Immature natural killer cell (primary cell): Measurements from ENCODE around the gene URM1. TPM values are rescaled to one million over a fixed set of nuclear protein-coding genes. Genes with fewer than 3 reads are reported as not detected.

Experiments
- DNase-seq, 3 donors: peaks; one replicate each; pipeline ENCODE4 v3.0.0; 2022; ENCODE audit warnings: mixed read lengths in 1 of 3
- H3K27ac Mint-ChIP-seq, 6 donors: one replicate each; pipeline ENCODE4 v1.8.0; 2020; ENCODE audit warnings: mixed read lengths in 6 of 6, mild to moderate bottlenecking in 5 of 6, inconsistent platforms in 4 of 6, moderate library complexity in 3 of 6
- H3K27me3 Mint-ChIP-seq, 3 donors: one replicate each; pipeline ENCODE4 v1.8.0; 2020 to 2021; ENCODE audit warnings: low read depth in 3 of 3, mild to moderate bottlenecking in 3 of 3, mixed read lengths in 3 of 3, moderate library complexity in 3 of 3, inconsistent platforms in 1 of 3
- H3K36me3 Mint-ChIP-seq, 3 donors: one replicate each; pipeline ENCODE4 v1.8.0; 2020; ENCODE audit warnings: mixed read lengths in 3 of 3, inconsistent platforms in 2 of 3, mild to moderate bottlenecking in 2 of 3
- H3K4me1 Mint-ChIP-seq, 2 donors: one replicate each; pipeline ENCODE4 v1.8.0; 2020; ENCODE audit warnings: inconsistent platforms in 2 of 2, mild to moderate bottlenecking in 2 of 2, mixed read lengths in 2 of 2, moderate library complexity in 1 of 2
- H3K4me3 Mint-ChIP-seq, 5 donors: one replicate each; pipeline ENCODE4 v1.8.0; 2020; ENCODE audit warnings: mild to moderate bottlenecking in 5 of 5, mixed read lengths in 5 of 5, inconsistent platforms in 3 of 5, moderate library complexity in 3 of 5
- H3K9me3 Mint-ChIP-seq, 6 donors: one replicate each; pipeline ENCODE4 v1.8.0; 2020; ENCODE audit warnings: mild to moderate bottlenecking in 6 of 6, mixed read lengths in 6 of 6, inconsistent platforms in 4 of 6, moderate library complexity in 3 of 6
- polyA plus RNA-seq, 3 donors: library from polyadenylated mRNA; unstranded; fragments of 300-500 nt; fragmentation: Illumina TruSeq; gene quantifications; one replicate each; pipeline ENCODE4 v1.2.3, GENCODE V29; 2021

The URM1 gene
- polyA plus RNA-seq, 3 donors from 2014 or later = 52.6 to 70.1 (median 61.5) TPM

- H3K4me3 Mint-ChIP-seq = no peak overlapping the region
- H3K36me3 Mint-ChIP-seq = peaks cover 3 to 15% (median 6%) of the 10 kb centered on the region in 3 donors
- no peaks in the 10 kb centered on the region for H3K4me1 Mint-ChIP-seq
- peaks cover 2 to 4% (median 2%) of the 10 kb centered on the region in 3 donors for H3K27me3 Mint-ChIP-seq
- no peak for DNase-seq
- H3K27ac Mint-ChIP-seq = no peak overlapping the region
- peaks cover 0 to 2% (median 0%) of the 10 kb centered on the region in 6 donors for H3K9me3 Mint-ChIP-seq
These were observed 23.4 kb downstream of the URM1 start for GRCh38 chr9:128394379-128395168.

GRCh38 chr9:128396970-128397613 lies 25.9 kb downstream of the URM1 start:
- Mint-ChIP-seq H3K27me3 (peaks cover 0 to 3% (median 2%) of the 10 kb centered on the region in 3 donors), H3K27ac (no peak overlapping the region), H3K9me3 (peaks cover 0 to 2% (median 0%) of the 10 kb centered on the region in 6 donors), H3K4me3 (no peak overlapping the region), H3K36me3 (peaks cover 3 to 6% (median 6%) of the 10 kb centered on the region in 3 donors), H3K4me1 (no peaks in the 10 kb centered on the region)
- DNase-seq = no peak

- Mint-ChIP-seq H3K27me3 (peaks cover 0 to 5% (median 3%) of the 10 kb centered on the region in 3 donors), H3K4me1 (no peaks in the 10 kb centered on the region), H3K27ac (no peak overlapping the region), H3K4me3 (no peak overlapping the region), H3K9me3 (peaks cover 0 to 2% (median 0%) of the 10 kb centered on the region in 6 donors), H3K36me3 (peaks cover 3 to 6% (median 6%) of the 10 kb centered on the region in 3 donors)
- no peak for DNase-seq
These were observed 26.7 kb downstream of the URM1 start for GRCh38 chr9:128397831-128398230.

DNA sequence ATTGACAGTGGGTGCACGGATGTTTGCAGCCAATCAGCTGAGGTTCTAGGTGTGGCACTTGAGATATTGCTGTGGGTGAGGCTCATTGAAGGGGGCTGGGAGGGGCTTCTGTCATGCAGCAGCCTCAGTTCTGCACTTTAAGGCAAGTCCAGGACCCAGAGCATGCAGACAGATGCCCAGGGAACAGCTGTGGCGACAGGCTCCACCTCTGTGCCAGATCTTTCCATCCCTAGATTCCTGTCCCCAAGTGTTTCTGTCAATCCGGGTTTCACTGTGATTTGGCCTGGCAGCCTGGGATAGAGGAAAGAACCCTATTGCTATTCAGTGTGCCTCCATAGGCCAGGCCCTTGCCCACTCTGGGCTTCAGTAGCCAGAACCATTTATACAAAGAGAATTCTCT lies 28.7 kb downstream of the URM1 start:
- peaks cover 0 to 2% (median 0%) of the 10 kb centered on the region in 6 donors for H3K9me3 Mint-ChIP-seq
- H3K27ac Mint-ChIP-seq = no peak overlapping the region
- no peak for DNase-seq
- no peaks in the 10 kb centered on the region for H3K36me3 Mint-ChIP-seq
- no peaks in the 10 kb centered on the region for H3K4me1 Mint-ChIP-seq
- H3K4me3 Mint-ChIP-seq = no peak overlapping the region
- peaks cover 1 to 8% (median 2%) of the 10 kb centered on the region in 3 donors for H3K27me3 Mint-ChIP-seq

- Mint-ChIP-seq H3K9me3 (no peaks in the 10 kb centered on the region), H3K36me3 (no peaks in the 10 kb centered on the region), H3K27me3 (peaks cover 5 to 15% (median 7%) of the 10 kb centered on the region in 3 donors), H3K4me3 (no peak overlapping the region), H3K27ac (no peak overlapping the region), H3K4me1 (no peaks in the 10 kb centered on the region)
- DNase-seq = no peak
These were observed 33.4 kb downstream of the URM1 start for GRCh38 chr9:128404560-128404959.

DNA sequence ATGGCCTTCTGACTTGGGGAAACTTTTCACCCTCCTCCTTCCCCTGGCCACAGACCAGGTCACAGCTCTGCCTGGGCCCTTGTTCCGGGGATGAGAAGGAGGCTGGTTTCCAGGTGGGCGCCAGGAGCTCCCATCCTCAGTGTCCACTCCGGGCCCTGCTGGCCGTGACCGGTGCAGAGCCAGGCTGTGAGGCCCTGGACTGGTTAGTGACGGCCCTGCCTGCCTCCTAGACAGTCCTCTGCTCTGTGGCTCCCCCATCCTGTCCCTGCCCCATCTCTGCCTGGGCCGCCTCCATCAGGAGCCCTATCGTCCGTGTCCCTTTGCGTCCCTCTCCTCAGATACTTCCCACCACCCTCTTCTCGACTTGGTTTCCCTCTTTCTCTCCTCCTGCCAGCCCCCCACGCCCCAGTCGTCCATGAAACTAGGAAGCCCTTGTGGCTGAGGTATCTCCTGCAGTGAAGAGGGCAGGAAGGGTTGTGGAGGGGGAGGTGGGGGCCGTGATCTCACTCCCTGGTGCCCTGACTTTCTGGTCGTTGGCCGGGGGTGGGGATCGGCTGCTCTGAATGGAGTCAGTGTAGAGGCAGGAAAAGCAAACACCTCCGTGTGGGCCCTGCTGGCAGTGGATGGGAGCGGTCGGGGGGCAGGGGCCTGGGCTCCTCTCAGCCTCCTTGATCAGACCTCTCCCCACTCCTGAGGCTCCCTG lies 34.1 kb downstream of the URM1 start:
- Mint-ChIP-seq H3K9me3 (no peaks in the 10 kb centered on the region), H3K4me1 (no peaks in the 10 kb centered on the region), H3K27me3 (peaks cover 5 to 15% (median 7%) of the 10 kb centered on the region in 3 donors), H3K36me3 (no peaks in the 10 kb centered on the region), H3K27ac (no peak overlapping the region), H3K4me3 (no peak overlapping the region)
- no peak for DNase-seq

GRCh38 chr9:128405780-128406171 lies 34.6 kb downstream of the URM1 start:
- Mint-ChIP-seq H3K36me3 (no peaks in the 10 kb centered on the region), H3K4me3 (no peak overlapping the region), H3K27ac (no peak overlapping the region), H3K4me1 (no peaks in the 10 kb centered on the region), H3K27me3 (peaks cover 5 to 15% (median 7%) of the 10 kb centered on the region in 3 donors), H3K9me3 (no peaks in the 10 kb centered on the region)
- DNase-seq = no peak

DNA sequence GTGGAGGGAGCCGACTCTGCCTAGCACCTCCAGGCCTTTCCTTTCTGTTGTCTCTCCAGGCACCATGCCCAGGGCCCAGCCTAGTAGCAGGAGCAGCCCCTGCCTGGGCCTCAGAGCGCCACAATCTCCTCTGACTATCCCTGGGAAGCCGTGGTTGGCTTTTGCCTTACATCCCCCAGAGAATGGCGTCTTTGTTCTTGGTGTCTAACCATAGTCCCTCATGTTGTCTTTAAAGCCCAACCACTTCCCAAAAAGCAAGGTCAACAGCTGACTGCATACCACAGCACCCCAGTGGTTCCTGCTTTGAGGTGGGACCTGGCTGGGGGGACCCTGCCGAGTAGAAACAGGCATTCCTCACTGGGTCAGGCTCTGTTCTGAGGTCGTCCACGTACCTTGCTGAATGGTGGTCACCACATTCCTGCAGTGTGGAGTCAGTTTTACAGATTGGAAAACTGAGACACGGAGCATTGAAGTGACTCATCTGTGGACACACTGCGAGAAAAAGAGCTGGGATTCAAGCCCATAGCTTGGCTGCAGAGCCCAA lies 35.7 kb downstream of the URM1 start:
- H3K9me3 Mint-ChIP-seq = no peaks in the 10 kb centered on the region
- H3K36me3 Mint-ChIP-seq = no peaks in the 10 kb centered on the region
- H3K4me3 Mint-ChIP-seq = no peak overlapping the region
- no peaks in the 10 kb centered on the region for H3K4me1 Mint-ChIP-seq
- no peak overlapping the region for H3K27ac Mint-ChIP-seq
- H3K27me3 Mint-ChIP-seq = peaks cover 5 to 15% (median 7%) of the 10 kb centered on the region in 3 donors
- DNase-seq = no peak

- H3K4me3 Mint-ChIP-seq = no peak overlapping the region
- H3K27me3 Mint-ChIP-seq = peaks cover 6 to 9% (median 7%) of the 10 kb centered on the region in 3 donors
- H3K9me3 Mint-ChIP-seq = no peaks in the 10 kb centered on the region
- DNase-seq = no peak
- H3K27ac Mint-ChIP-seq = no peak overlapping the region
- peaks cover 0 to 3% (median 0%) of the 10 kb centered on the region in 3 donors for H3K36me3 Mint-ChIP-seq
- no peaks in the 10 kb centered on the region for H3K4me1 Mint-ChIP-seq
These were observed 37.8 kb downstream of the URM1 start for GRCh38 chr9:128408963-128409431.

DNA sequence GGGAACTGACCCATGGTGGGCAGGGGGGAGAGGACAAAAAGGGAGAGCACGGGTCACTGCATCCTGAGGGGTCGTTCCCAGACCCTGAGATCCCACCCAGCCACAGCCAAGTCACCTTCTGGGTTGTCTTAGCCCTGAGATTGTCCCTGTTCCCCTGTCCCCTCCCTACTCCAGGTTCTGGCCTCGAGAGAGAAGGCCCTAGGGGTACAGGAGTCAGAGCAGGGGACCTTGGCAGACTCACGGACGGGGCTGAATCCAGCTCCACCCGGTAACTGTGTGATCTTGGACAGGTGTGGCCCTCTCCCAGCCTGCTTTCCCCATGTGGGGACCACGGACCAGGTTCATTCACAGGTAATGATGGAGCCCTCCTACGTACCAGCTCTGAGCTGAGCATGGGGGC lies 38.3 kb downstream of the URM1 start:
- DNase-seq = no peak
- peaks cover 0 to 3% (median 0%) of the 10 kb centered on the region in 3 donors for H3K36me3 Mint-ChIP-seq
- H3K27ac Mint-ChIP-seq = no peak overlapping the region
- peaks cover 6 to 10% (median 7%) of the 10 kb centered on the region in 3 donors for H3K27me3 Mint-ChIP-seq
- no peak overlapping the region for H3K4me3 Mint-ChIP-seq
- H3K4me1 Mint-ChIP-seq = no peaks in the 10 kb centered on the region
- H3K9me3 Mint-ChIP-seq = no peaks in the 10 kb centered on the region

DNA sequence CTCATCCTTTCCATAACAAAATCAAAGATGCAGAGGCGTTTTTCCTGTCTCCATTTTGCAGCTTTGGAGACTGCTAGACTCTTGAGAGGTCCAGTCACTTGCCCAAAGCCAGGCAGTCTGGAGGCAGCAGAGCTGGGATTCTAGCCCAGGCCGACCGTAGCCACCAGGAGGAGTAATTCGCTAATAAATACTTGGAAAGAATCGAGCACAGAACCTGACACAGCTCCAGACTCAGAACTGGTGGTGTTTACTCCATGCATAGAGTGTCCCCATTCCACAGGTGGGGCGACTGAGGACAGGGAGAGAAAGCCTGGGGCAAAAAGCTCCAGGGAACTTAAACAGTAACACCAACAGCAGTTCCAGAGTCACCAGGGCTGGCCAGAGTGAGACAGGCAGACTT lies 38.8 kb downstream of the URM1 start:
- peaks cover 6 to 13% (median 10%) of the 10 kb centered on the region in 3 donors for H3K27me3 Mint-ChIP-seq
- H3K36me3 Mint-ChIP-seq = peaks cover 0 to 3% (median 0%) of the 10 kb centered on the region in 3 donors
- no peaks in the 10 kb centered on the region for H3K4me1 Mint-ChIP-seq
- H3K9me3 Mint-ChIP-seq = no peaks in the 10 kb centered on the region
- DNase-seq = no peak
- H3K27ac Mint-ChIP-seq = no peak overlapping the region
- no peak overlapping the region for H3K4me3 Mint-ChIP-seq

DNA sequence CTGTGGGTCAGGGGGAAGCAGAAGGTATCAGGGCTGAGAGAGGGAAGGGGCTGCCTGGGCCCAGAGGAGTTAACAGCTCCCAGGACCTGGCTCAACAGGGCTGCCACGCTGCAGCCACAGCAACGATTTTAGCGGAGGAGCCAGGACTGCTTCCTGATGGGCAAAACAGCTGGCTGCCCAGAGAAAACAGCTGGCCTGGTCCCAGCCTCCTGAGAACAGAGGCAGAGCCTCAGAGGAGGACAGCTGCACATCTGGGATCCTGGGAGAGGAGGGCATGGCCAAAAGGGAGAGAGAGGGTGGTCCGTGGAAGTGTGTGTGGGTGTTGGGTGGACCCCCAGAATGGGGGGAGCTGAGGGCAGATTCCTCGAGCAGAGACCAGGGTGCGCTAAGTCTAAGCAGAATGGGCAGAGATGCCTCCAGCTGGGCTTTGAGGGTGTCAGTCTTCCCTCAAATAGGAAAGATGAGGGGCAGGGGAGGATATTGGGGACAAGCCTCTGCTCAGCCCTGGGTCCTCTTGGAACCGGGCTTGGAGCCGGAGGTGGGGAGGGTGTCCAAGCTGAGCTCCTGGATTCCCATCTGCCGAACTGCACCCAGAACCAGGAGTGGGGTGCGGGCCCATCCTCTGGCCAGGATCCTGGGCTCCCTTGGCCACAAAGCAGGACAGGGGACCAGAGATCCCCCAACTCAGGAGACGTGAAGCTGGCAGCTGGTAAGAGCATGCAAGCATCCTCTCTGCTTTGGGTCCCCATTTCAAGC lies 40.4 kb downstream of the URM1 start:
- H3K4me3 Mint-ChIP-seq = no peak overlapping the region

More for the DNA sequence above, 40.4 kb downstream of the URM1 start:
- Mint-ChIP-seq H3K27me3 (peaks cover 6 to 21% (median 14%) of the 10 kb centered on the region in 3 donors), H3K9me3 (no peaks in the 10 kb centered on the region), H3K36me3 (peaks cover 0 to 3% (median 0%) of the 10 kb centered on the region in 3 donors), H3K27ac (no peak overlapping the region), H3K4me1 (peaks cover 0 to under 1% of the 10 kb centered on the region in 2 donors)
- DNase-seq = no peak
